Neuronal stem cell (in vitro differentiated cells): Measurements from ENCODE around the gene ZBTB42.
A peak's percentile ranks its signal among the peaks of the same experiment; 100 is the strongest.
"Not testable (repeated sequence)": the region's sequence is repeated elsewhere in the genome, so short reads cannot be mapped to it uniquely, and the experiment has no call there.

Source experiments
- DNase-seq: peaks from one replicate; pipeline ENCODE4 v3.0.0-alpha.2; 2013; ENCODE audit warnings: low spot score
- H2AFZ ChIP-seq: one replicate; pipeline ENCODE4 v1.6.1; 2013; ENCODE audit warnings: mild to moderate bottlenecking, low read length, inconsistent platforms
- H2AK5ac ChIP-seq: 2 replicates; pipeline ENCODE4 v1.6.1; 2013; ENCODE audit warnings: low read depth, mild to moderate bottlenecking, inconsistent platforms, low read length, moderate library complexity, mixed read lengths
- H2BK120ac ChIP-seq: 2 replicates; pipeline ENCODE4 v1.6.1; 2013; ENCODE audit warnings: low read depth, mild to moderate bottlenecking, inconsistent platforms, low read length, moderate library complexity, mixed read lengths
- H2BK12ac ChIP-seq: one replicate; pipeline ENCODE4 v1.6.1; 2013; ENCODE audit warnings: low read length, inconsistent platforms
- H2BK15ac ChIP-seq: 2 replicates; pipeline ENCODE4 v1.6.1; 2013; ENCODE audit warnings: mild to moderate bottlenecking, low read length, inconsistent platforms, mixed read lengths
- H2BK5ac ChIP-seq: one replicate; pipeline ENCODE4 v1.6.1; 2013; ENCODE audit warnings: inconsistent platforms, mild to moderate bottlenecking, low read length, moderate library complexity
- H3K14ac ChIP-seq: one replicate; pipeline ENCODE4 v1.6.1; 2013; ENCODE audit warnings: low read length, inconsistent platforms
- H3K18ac ChIP-seq: 2 replicates; pipeline ENCODE4 v1.6.1; 2013; ENCODE audit warnings: low read length, inconsistent platforms
- H3K23ac ChIP-seq: 2 replicates; pipeline ENCODE4 v1.6.1; 2013; ENCODE audit warnings: low read depth, mild to moderate bottlenecking, mixed read lengths, low read length, inconsistent platforms; ENCODE audit not compliant: poor library complexity
- H3K27ac ChIP-seq: replicated peaks from 3 replicates; pipeline ENCODE4 v1.5.1; 2013; ENCODE audit warnings: low read length, inconsistent platforms
- H3K27me3 ChIP-seq, 3 experiments: 2 replicates each; pipeline ENCODE4 v1.6.1; 2013; ENCODE audit warnings: low read length in 3 of 3, mild to moderate bottlenecking in 2 of 3, inconsistent platforms in 1 of 3, low read depth in 1 of 3, mixed read lengths in 1 of 3, moderate library complexity in 1 of 3; ENCODE audit not compliant: control insufficient read depth in 3 of 3, insufficient read depth in 3 of 3
- H3K36me3 ChIP-seq, 2 donors: replicated peaks in 1 of 2; 2 replicates each; pipeline ENCODE4 v1.6.1; 2013; ENCODE audit warnings: low read length in 2 of 2; ENCODE audit not compliant: control insufficient read depth in 2 of 2, insufficient read depth in 2 of 2
- H3K4ac ChIP-seq: 2 replicates; pipeline ENCODE4 v1.6.1; 2013; ENCODE audit warnings: inconsistent platforms, mild to moderate bottlenecking, low read length, moderate library complexity
- H3K4me1 ChIP-seq, 2 donors: 1 replicate in 1 of 2; 2 replicates in 1 of 2; pipeline ENCODE4 v1.6.1; 2013; ENCODE audit warnings: low read length in 2 of 2, low read depth in 1 of 2; ENCODE audit not compliant: control insufficient read depth in 2 of 2, insufficient read depth in 1 of 2
- H3K4me2 ChIP-seq: one replicate; pipeline ENCODE4 v1.6.1; 2013; ENCODE audit warnings: mild to moderate bottlenecking, low read length, inconsistent platforms; ENCODE audit not compliant: insufficient read depth, poor library complexity, severe bottlenecking
- H3K4me3 ChIP-seq, 2 donors: 2 replicates each; pipeline ENCODE4 v1.5.1; 2013; ENCODE audit warnings: low read length in 2 of 2, mild to moderate bottlenecking in 2 of 2, inconsistent platforms in 1 of 2, moderate library complexity in 1 of 2
- H3K79me1 ChIP-seq: one replicate; pipeline ENCODE4 v1.6.1; 2013; ENCODE audit warnings: low read depth, mild to moderate bottlenecking, inconsistent platforms, low read length, moderate library complexity
- H3K9ac ChIP-seq: one replicate; pipeline ENCODE4 v1.6.1; 2013; ENCODE audit warnings: mild to moderate bottlenecking, low read depth, low read length, inconsistent platforms; ENCODE audit not compliant: poor library complexity
- H3K9me3 ChIP-seq, 2 donors: replicated peaks in 1 of 2; 2 replicates each; pipeline versions ENCODE3 to v1.6.1; 2013; ENCODE audit warnings: low read length in 2 of 2, mild to moderate bottlenecking in 2 of 2, inconsistent platforms in 1 of 2, low read depth in 1 of 2, mixed read lengths in 1 of 2, moderate library complexity in 1 of 2; ENCODE audit not compliant: control insufficient read depth in 2 of 2, insufficient read depth in 1 of 2
- H4K8ac ChIP-seq: one replicate; pipeline ENCODE4 v1.6.1; 2013; ENCODE audit warnings: low read depth, mild to moderate bottlenecking, inconsistent platforms, low read length, moderate library complexity
- H4K91ac ChIP-seq: one replicate; pipeline ENCODE4 v1.6.1; 2013; ENCODE audit warnings: low read length, low read depth, mild to moderate bottlenecking, inconsistent platforms; ENCODE audit not compliant: poor library complexity
- WGBS, 2 donors: extraction: QIAGEN DNeasy Blood & Tissue Kit; methylation state at CpG; one replicate each; pipeline ENCODE4 v1.1.7; 2013; ENCODE audit warnings: missing lambda C conversion rate in 2 of 2, mixed read lengths in 1 of 2; ENCODE audit not compliant: insufficient read length in 2 of 2, insufficient replicate concordance in 1 of 2; ENCODE audit errors: extremely low coverage in 2 of 2; 5-methylcytosine and 5-hydroxymethylcytosine counted together

ZBTB42 gene

GRCh38 chr14:104827177-104828055, 26.5 kb downstream of the ZBTB42 start:
- Histone ChIP-seq H2AFZ (peak overlapping the region; percentile 100), H2BK5ac (peak overlapping the region; percentile 63), H3K14ac (peak overlapping the region; percentile 71), H3K4me3 (peak overlapping the region; percentile 47 to 79), H3K4me1 (peaks cover 7 to 9% of the 10 kb centered on the region in 2 donors), H3K9ac (peak overlapping the region; percentile 79), H3K18ac (peak overlapping the region; percentile 94), H2BK120ac (peak overlapping the region; percentile 85), H3K9me3 (peaks cover 5 to 7% of the 10 kb centered on the region in 2 donors), H3K36me3 (no peaks in the 10 kb centered on the region), H4K8ac (peak overlapping the region; percentile 92), H2BK15ac (peak overlapping the region; percentile 67), H3K4me2 (peak overlapping the region; percentile 71), H3K27ac (no peak overlapping the region), H3K27me3 (peaks cover 2 to 27% (median 10%) of the 10 kb centered on the region in 3 experiments), H2BK12ac (peak overlapping the region; percentile 14), H3K4ac (peak overlapping the region; percentile 1), H4K91ac (no peak overlapping the region), H3K23ac (peak overlapping the region; percentile 16), H3K79me1 (peaks cover 2% of the 10 kb centered on the region), H2AK5ac (peak overlapping the region; percentile 28)
- no CpG with 5 or more reads among the region's 39 CpGs for WGBS, 2 donors
- peak; percentile 66 for DNase-seq

GRCh38 chr14:104830781-104831180, 29.9 kb downstream of the ZBTB42 start:
- Histone ChIP-seq H2BK15ac (no peak overlapping the region), H3K4ac (no peak overlapping the region), H3K9ac (no peak overlapping the region), H2BK5ac (no peak overlapping the region), H2AK5ac (no peak overlapping the region), H4K8ac (no peak overlapping the region), H3K18ac (no peak overlapping the region), H3K4me2 (no peak overlapping the region), H3K79me1 (peaks cover 2% of the 10 kb centered on the region), H4K91ac (no peak overlapping the region), H3K27me3 (peaks cover 0 to 11% (median 7%) of the 10 kb centered on the region in 3 experiments), H2BK12ac (no peak overlapping the region), H3K36me3 (no peaks in the 10 kb centered on the region), H3K23ac (no peak overlapping the region), H3K4me1 (peaks cover 7 to 9% of the 10 kb centered on the region in 2 donors), H3K14ac (no peak overlapping the region), H2AFZ (no peak overlapping the region), H3K27ac (no peak overlapping the region), H2BK120ac (no peak overlapping the region), H3K9me3 (no peaks in the 10 kb centered on the region), H3K4me3 (no peak overlapping the region)
- WGBS, 2 donors, result no CpG with 5 or more reads among the region's 9 CpGs
- no peak for DNase-seq

- H3K4me3 ChIP-seq, H2BK5ac ChIP-seq, H3K18ac ChIP-seq, H3K36me3 ChIP-seq, DNase-seq, H3K9me3 ChIP-seq, H4K8ac ChIP-seq, H3K14ac ChIP-seq, H3K79me1 ChIP-seq, H3K4me1 ChIP-seq, H3K9ac ChIP-seq, H2BK15ac ChIP-seq, H3K4ac ChIP-seq, H4K91ac ChIP-seq, H2BK12ac ChIP-seq, H2AFZ ChIP-seq, H3K23ac ChIP-seq, H2BK120ac ChIP-seq, H3K4me2 ChIP-seq, H2AK5ac ChIP-seq, H3K27ac ChIP-seq: not testable (repeated sequence)
- peaks cover 0 to 11% (median 0%) of the 10 kb centered on the region in 3 experiments for H3K27me3 ChIP-seq
- no CpG with 5 or more reads among the region's 41 CpGs for WGBS, 2 donors
These were observed 35.5 kb downstream of the ZBTB42 start for GRCh38 chr14:104836171-104836935.

GRCh38 chr14:104841730-104842129, 40.8 kb downstream of the ZBTB42 start:
- Histone ChIP-seq H3K79me1 (no peaks in the 10 kb centered on the region), H2BK15ac (no peak overlapping the region), H2BK12ac (no peak overlapping the region), H3K27ac (no peak overlapping the region), H3K14ac (no peak overlapping the region), H3K9ac (no peak overlapping the region), H3K27me3 (peaks cover 0 to 62% (median 8%) of the 10 kb centered on the region in 3 experiments), H2AK5ac (no peak overlapping the region), H3K4me2 (no peak overlapping the region), H2BK5ac (no peak overlapping the region), H3K18ac (no peak overlapping the region), H3K9me3 (peaks cover 0 to 2% of the 10 kb centered on the region in 2 donors), H3K23ac (no peak overlapping the region), H3K4me1 (peaks cover 12 to 15% of the 10 kb centered on the region in 2 donors), H2BK120ac (no peak overlapping the region), H4K8ac (no peak overlapping the region), H2AFZ (no peak overlapping the region), H3K36me3 (no peaks in the 10 kb centered on the region), H3K4ac (no peak overlapping the region), H3K4me3 (no peak overlapping the region), H4K91ac (no peak overlapping the region)
- WGBS, 2 donors, result no CpG with 5 or more reads among the region's 1 CpG
- DNase-seq, result no peak
